Activated CD8-positive, alpha-beta memory T cell treated with anti-CD3 and anti-CD28 coated beads for 24 hours (primary cell): ENCODE data around the gene OR13C8.

ENCODE experiments used
- DNase-seq: peaks from one replicate; pipeline ENCODE4 v3.0.0-alpha.2; 2020

OR13C8 gene

DNA sequence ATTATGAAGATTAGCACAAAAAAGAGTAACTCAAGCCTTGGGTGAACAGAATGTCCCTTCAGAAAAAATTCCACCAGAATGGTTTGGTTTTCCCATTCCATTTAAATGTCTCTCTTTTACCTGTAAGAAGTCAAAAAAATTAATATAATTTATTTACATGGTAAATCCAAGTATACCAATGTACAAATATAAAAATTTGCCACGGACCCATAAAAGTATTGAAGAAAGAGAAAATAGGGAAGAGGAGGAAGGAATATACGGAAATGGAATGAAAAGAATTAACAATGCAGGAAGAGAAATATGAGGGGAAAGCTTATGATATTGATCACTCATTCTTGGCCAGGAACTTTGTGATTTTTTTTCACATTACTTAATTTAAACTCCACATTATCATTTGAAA is 49.1 kb downstream of the OR13C8 start, which contains the start of gene OR13C9:
TSS of gene OR13C9 (minus strand) at position 101 of the 400 bp plus-strand sequence. CDS start at position 101, 0 bp downstream.
- no peak for DNase-seq
